Measurements from ENCODE around the gene CUL2. TPM values are rescaled to one million over a fixed set of nuclear protein-coding genes. Genes with fewer than 3 reads are reported as not detected.
"Not testable (repeated sequence)": the region's sequence is repeated elsewhere in the genome, so short reads cannot be mapped to it uniquely, and the experiment has no call there.

The CUL2 gene
- total RNA-seq, 1 donor from 2014 or later, result 45.7 TPM

DNA sequence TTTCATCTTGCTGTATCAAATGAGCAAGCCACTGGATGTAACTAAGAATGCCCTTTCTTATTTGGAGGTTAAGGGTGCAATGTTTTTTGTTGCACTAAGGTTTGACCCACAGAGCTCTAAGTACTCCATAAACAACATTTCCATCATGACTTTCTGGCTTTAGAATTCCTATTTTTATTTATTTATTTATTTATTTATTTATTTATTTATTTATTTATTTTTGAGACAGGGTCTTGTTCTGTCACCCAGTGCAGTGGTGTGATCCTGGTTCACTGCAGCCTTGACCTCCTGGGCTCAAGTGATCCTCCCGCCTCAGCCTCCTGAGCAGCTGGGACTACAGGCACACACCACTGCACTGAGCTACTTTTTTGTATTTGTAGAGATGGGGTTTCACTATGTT, 9.9 kb downstream of the CUL2 start:
- intact Hi-C loops (cut with micrococcal nuclease), result not testable (repeated sequence)

- intact Hi-C loops (cut with micrococcal nuclease), result no loop called here
Measured at GRCh38 chr10:35079763-35080162, 10.4 kb downstream of the CUL2 start.

- intact Hi-C loops (cut with micrococcal nuclease), result no loop called here
Measured at GRCh38 chr10:35079265-35079664, 10.9 kb downstream of the CUL2 start.

DNA sequence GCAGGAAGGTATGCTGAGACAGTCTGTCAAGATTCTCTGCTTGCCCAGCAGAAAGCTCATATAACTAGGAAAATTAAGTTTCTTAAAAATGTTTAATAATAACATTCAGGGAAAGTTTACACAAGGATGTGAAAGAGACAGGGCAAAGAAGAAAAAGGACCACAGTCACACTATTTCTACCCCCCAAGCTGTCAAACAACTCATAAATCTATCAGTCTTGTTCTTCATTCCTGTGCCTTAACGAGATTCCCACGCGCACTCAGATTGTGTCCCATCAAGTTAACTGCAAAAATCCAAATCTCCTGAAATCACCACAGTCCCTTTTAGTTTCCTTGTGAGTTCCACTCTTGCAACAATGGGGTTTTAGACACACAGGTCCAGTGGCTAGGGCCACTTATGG, 14.9 kb downstream of the CUL2 start:
- intact Hi-C loops (cut with micrococcal nuclease), result no loop called here

- intact Hi-C loops (cut with micrococcal nuclease), result no loop called here
Measured at GRCh38 chr10:35074266-35074665, 15.9 kb downstream of the CUL2 start.

- intact Hi-C loops (cut with micrococcal nuclease), result no loop called here
Measured at GRCh38 chr10:35070521-35070920, 19.6 kb downstream of the CUL2 start.

- intact Hi-C loops (cut with micrococcal nuclease), result no loop called here
Measured at GRCh38 chr10:35063837-35064454, 26.2 kb downstream of the CUL2 start.

- intact Hi-C loops (cut with micrococcal nuclease), result no loop called here
Measured at GRCh38 chr10:35059481-35059880, 30.7 kb downstream of the CUL2 start.

GRCh38 chr10:35058686-35059085, 31.5 kb downstream of the CUL2 start:
- intact Hi-C loops (cut with micrococcal nuclease), result no loop called here

- intact Hi-C loops (cut with micrococcal nuclease), result no loop called here
Measured at GRCh38 chr10:35058134-35058533, 32.0 kb downstream of the CUL2 start.

DNA sequence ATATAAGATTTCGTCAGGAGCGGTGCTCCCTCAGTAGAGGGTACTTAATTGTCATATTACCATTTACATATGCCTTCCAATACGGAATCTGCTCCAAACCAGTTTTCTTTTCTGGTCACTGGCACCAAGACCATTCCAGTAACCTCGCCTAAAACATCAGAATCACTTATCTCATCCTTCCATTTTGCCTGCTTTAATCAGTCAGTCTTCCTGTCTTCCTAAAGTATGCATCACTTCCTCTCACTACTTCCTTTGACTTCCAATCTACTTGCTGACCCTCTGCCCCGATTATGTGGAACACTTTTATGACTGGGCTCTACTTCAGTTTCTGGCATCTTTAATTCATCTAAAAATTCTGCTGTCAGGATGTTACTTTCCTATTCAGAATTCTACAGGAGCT, 33.5 kb downstream of the CUL2 start:
- intact Hi-C loops (cut with micrococcal nuclease), result no loop called here

- intact Hi-C loops (cut with micrococcal nuclease), result no loop called here
Measured at GRCh38 chr10:35056133-35056532, 34.0 kb downstream of the CUL2 start.

DNA sequence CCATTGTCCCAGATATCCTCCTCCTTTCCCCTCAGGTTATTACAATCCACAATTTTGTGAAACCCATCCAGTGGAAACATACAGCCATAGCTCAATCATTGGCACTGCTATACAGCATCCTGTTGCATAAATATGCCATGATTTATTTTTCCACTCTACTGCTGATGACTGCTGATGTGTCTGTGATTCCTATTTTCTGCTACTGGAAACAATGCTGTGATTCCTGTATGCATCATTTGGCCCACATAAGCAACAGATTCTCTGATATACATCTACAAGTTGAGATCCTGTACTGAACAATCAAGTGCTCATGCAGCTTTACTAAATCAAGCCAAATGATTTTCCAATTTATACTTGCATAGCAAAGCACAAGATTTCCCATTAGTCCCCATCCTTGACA, 39.6 kb downstream of the CUL2 start:
- intact Hi-C loops (cut with micrococcal nuclease), result no loop called here

DNA sequence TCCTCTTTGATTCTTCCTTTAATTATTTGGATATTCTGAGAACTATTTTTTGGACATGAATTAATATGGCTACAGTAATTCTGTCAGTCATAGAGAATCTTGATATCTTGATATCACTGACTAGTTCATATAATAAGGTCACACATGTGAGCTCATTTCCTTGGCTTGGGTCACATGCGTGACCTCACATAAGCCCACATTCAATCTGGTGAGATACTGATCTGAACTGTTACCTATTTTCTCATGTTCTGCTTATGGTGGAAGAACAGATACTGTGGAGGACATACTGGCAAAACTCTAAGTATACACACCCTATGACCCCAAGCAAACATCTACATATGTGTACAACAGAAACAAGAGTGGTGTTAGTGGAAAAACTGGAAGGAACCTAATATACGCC, 44.1 kb downstream of the CUL2 start:
- intact Hi-C loops (cut with micrococcal nuclease), result no loop called here

DNA sequence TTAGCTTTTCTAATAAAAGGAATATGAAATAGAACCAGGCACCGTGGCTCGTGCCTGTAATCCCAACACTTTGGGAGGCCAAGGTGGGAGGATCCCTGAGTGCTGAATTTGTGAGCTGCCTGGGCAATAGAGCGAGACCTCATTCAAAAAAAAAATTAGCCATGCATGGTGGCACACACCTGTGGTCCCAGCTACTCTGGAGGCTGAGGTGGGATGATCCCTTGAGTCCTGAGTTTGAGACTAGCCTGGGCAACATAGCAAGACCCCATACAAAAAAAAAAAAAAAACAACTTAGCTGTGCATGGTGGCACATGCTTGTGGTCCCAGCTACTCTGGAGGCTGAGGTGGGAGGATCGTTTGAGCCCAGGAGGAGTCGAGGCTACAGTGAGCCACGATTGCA, 44.9 kb downstream of the CUL2 start:
- intact Hi-C loops (cut with micrococcal nuclease), result not testable (repeated sequence)

- intact Hi-C loops (cut with micrococcal nuclease), result no loop called here
Measured at GRCh38 chr10:35043796-35044344, 46.3 kb downstream of the CUL2 start.

DNA sequence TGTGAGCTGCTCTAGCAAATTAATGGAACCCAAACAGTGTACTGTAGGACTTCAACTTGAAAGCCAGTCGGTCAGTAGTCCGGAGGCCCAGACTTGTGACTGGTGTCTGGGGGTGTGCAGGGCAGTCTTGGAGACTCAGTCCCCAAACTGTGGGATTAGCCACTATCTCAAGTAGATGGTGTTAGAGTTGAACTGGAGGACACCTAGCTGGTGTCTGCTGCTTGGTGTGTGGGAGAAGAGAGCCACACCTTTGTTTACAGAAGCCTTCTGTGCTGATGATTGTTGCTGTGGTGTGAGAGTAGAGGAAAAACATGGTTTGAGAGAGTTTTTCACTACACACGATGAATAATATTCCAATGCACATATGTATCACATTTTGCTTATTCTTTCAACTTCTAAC, 47.4 kb downstream of the CUL2 start:
- intact Hi-C loops (cut with micrococcal nuclease), result no loop called here

- intact Hi-C loops (cut with micrococcal nuclease), result no loop called here
Measured at GRCh38 chr10:35041502-35041879, 48.6 kb downstream of the CUL2 start.

GRCh38 chr10:35040760-35041501, 49.2 kb downstream of the CUL2 start:
- intact Hi-C loops (cut with micrococcal nuclease), result no loop called here

DNA sequence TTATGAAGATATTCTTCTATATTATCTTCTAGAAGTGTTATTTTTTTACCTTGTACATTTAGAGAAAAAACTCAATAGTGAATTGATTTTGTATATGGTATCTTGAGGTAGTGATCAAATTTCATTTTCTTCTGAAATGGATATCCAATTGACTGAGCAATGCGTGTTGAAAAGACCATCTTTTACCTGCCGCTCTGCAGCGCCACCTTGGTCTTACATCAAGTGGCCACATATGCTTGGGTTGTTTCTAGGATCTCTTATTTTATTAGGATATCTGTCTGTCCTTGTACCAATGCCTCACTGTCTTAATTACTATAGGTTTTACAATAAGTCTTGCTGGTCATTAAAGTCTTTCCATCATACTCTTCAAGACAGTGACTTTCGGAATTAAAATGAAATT, 53.0 kb downstream of the CUL2 start:
- intact Hi-C loops (cut with micrococcal nuclease), result no loop called here

GRCh38 chr10:35035606-35036005, 54.5 kb downstream of the CUL2 start:
- intact Hi-C loops (cut with micrococcal nuclease), result no loop called here

- intact Hi-C loops (cut with micrococcal nuclease), result no loop called here
Measured at GRCh38 chr10:35027567-35027966, 62.6 kb downstream of the CUL2 start.

GRCh38 chr10:35025916-35026315, 64.2 kb downstream of the CUL2 start:
- intact Hi-C loops (cut with micrococcal nuclease), result loop anchor here (2.0 kb wide), 1 partner anchor 31 kb away; no protein-coding TSS in a partner anchor

All from T-helper 1 cell treated with Interleukin-12 subunit alpha and Interleukin-12 subunit beta and Interleukin-4 antibody, amounts not matched to agents 30 ng/mL and 1 ng/mL, for 36 hours (primary cell).